NCI-H2196 treated with DMSO at 0.1 percent for 48 hours (cell line): Measurements from ENCODE around the gene VAMP8.
"Not testable (repeated sequence)": the region's sequence is repeated elsewhere in the genome, so short reads cannot be mapped to it uniquely, and the experiment has no call there.

ENCODE experiments used
- DNase-seq: peaks from one replicate; lab custom pipeline; 2025; ENCODE audit not compliant: unreplicated experiment; lab: John Stamatoyannopoulos, UW

VAMP8 gene

GRCh38 chr2:85615413-85615728 lies 38.0 kb downstream of the VAMP8 start:
- DNase-seq = no peak

GRCh38 chr2:85617723-85618122 lies 40.3 kb downstream of the VAMP8 start:
- not testable (repeated sequence) for DNase-seq

- DNase-seq = no peak
These were observed 42.2 kb downstream of the VAMP8 start for GRCh38 chr2:85619617-85620016.

DNA sequence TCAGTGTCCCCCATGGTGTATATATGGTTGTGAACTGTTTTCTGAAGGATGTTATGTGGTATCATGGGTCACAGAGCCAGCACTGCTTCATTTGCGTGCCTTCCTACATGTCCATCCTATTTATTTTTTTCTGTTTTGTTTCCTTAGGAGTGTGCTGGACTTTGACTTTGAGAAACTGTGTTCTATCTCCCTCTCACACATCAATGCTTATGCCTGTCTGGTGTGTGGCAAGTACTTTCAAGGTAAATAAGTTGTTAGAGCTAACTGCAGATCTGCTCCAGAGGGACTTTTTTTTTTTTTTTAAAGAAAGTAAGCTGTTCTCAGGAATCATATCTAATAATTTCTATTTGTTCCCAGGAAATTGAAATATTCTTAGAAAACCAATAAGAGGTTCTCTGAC lies 44.0 kb downstream of the VAMP8 start:
- DNase-seq = no peak

DNA sequence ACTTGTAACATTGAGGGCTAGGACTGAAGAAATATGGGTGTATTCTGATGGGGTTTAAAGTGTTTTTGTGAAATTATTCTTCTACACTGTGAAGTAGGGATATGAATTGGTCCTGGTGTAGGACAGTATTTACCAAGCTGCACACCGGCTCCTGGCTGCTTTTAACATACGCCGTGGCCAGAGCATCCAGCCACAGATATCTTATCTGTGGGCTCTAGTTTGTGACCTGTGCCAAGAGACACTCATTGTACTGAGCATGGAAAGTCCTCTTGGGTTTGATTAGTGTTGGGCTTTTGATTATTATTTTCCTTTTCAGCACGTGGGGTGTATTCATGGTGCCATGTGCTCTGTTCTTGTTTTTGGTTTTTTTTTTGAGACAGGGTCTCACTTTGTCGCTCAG lies 46.6 kb downstream of the VAMP8 start:
- no peak for DNase-seq

DNA sequence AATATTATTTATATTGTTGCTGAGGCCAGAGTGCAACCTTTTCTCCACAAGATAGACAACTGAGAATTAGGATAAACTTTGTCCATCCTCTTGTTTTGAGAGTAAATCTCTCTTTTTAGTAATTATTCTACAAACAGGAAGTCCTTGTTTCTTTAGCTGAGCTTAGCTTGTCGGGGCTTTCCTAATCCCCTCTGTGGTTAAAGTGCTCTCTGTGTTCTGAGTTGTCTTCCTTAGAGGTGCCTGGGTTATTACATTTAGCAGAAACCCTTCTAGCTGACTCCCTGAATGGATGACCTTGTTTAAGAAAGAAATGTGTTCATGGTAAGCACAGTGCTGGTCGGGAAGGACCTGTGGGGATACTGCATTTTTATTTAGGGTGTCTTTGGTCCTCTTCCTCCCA lies 51.3 kb downstream of the VAMP8 start:
- no peak for DNase-seq

DNA sequence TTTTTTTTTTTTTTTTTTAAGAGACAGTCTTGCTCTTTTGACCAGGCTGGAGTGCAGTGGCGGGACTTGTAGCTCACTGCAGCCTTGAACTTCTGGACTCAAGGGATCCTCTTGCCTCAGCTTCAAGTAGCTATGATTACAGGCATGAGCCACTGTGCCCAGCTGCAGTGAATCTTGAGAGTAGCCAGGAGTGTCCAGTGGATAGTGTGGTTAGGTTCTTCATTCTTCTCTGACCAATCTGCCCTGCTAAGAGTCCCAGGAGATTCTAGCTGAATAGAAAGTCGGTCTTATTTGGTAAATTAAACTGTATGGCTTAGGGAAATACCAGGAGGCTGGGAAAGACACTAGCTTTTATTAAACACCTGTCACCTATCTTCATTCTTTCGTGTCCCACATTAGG lies 53.9 kb downstream of the VAMP8 start:
- DNase-seq = no peak
